Measurements from ENCODE around the gene PHF10.
A peak's percentile ranks its signal among the peaks of the same experiment; 100 is the strongest.

PHF10 gene

GRCh38 chr6:169719117-169719516, 5.2 kb downstream of the PHF10 start:
- Mint-ChIP-seq H3K9me3 (no peaks in the 10 kb centered on the region), H3K27me3 (ENCODE audit: low read depth) (no peaks in the 10 kb centered on the region), H3K36me3 (ENCODE audit: low read depth) (peaks cover 38% of the 10 kb centered on the region), H3K4me1 (peaks cover 29% of the 10 kb centered on the region), H3K27ac (no peak overlapping the region), H3K4me3 (no peak overlapping the region)
- no peak for TF ChIP-seq CTCF (IDR thresholded peaks at IDR 0.05; ENCODE audit: unreplicated experiment in 3 of 3)

DNA sequence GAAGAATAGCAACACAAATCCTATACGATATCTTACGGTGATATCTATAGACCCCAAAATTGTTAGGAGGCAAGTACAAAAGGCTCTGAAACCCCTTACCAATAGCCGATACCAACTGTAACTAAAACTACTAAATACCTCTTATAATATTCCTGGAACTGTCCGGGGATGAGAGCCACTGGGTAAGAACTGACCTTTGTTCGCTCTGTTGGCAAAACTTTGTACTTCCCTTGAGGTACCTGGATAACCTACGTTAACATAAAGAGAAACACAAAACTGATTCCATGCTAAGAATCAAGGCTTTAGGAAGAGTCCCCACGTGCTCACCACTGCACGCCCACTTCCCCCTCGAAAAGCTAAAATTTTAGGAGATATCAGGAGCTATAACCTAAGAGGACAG, 9.7 kb downstream of the PHF10 start:
- Mint-ChIP-seq H3K36me3 (ENCODE audit: low read depth) (peaks cover 62% of the 10 kb centered on the region), H3K4me1 (no peaks in the 10 kb centered on the region), H3K4me3 (no peak overlapping the region), H3K9me3 (no peaks in the 10 kb centered on the region), H3K27ac (no peak overlapping the region), H3K27me3 (ENCODE audit: low read depth) (no peaks in the 10 kb centered on the region)
- no peak for TF ChIP-seq CTCF (IDR thresholded peaks at IDR 0.05; ENCODE audit: unreplicated experiment in 3 of 3)

GRCh38 chr6:169714178-169714577, 10.1 kb downstream of the PHF10 start:
- Mint-ChIP-seq H3K9me3 (no peaks in the 10 kb centered on the region), H3K4me1 (no peaks in the 10 kb centered on the region), H3K27ac (no peak overlapping the region), H3K27me3 (ENCODE audit: low read depth) (no peaks in the 10 kb centered on the region), H3K4me3 (no peak overlapping the region), H3K36me3 (ENCODE audit: low read depth) (peaks cover 60% of the 10 kb centered on the region)
- no peak for TF ChIP-seq CTCF (IDR thresholded peaks at IDR 0.05; ENCODE audit: unreplicated experiment in 3 of 3)

GRCh38 chr6:169710009-169710408, 14.3 kb downstream of the PHF10 start:
- Mint-ChIP-seq H3K4me3 (no peak overlapping the region), H3K36me3 (ENCODE audit: low read depth) (peaks cover 50% of the 10 kb centered on the region), H3K27me3 (ENCODE audit: low read depth) (no peaks in the 10 kb centered on the region)

DNA sequence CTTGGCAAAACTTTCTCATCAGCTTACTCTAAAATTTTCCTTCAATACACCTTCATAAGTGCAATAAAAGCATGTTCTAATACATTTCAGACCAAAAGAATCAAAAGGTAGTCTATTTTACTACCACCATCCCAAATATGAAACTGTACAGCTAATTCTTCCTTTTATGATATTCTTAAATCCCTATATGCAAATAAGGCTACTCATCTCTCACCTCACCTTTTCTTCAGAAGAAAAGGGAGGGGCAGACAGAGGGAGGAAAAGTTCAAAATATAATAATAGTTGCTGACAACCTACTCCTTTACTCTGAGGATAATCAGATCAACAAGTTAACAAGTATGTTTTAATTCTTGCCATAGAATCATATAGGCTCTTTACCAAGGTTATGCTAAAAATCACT, 15.0 kb downstream of the PHF10 start:
- peaks cover 21% of the 10 kb centered on the region for H3K4me1 Mint-ChIP-seq
- no peak overlapping the region for H3K4me3 Mint-ChIP-seq
- no peaks in the 10 kb centered on the region for H3K9me3 Mint-ChIP-seq
- H3K27ac Mint-ChIP-seq: peak overlapping the region in 1 of 3 experiments; percentile 33
- peaks cover 45% of the 10 kb centered on the region for H3K36me3 Mint-ChIP-seq (ENCODE audit: low read depth)
- no peaks in the 10 kb centered on the region for H3K27me3 Mint-ChIP-seq (ENCODE audit: low read depth)
- TF ChIP-seq CTCF (IDR thresholded peaks at IDR 0.05; ENCODE audit: unreplicated experiment in 3 of 3): no peak

More at GRCh38 chr6:169710009-169710408, 14.3 kb downstream of the PHF10 start:
- Mint-ChIP-seq H3K9me3 (no peaks in the 10 kb centered on the region), H3K27ac (peak overlapping the region in 1 of 3 experiments; percentile 4), H3K4me1 (peaks cover 17% of the 10 kb centered on the region)
- TF ChIP-seq CTCF (IDR thresholded peaks at IDR 0.05; ENCODE audit: unreplicated experiment in 3 of 3): no peak

DNA sequence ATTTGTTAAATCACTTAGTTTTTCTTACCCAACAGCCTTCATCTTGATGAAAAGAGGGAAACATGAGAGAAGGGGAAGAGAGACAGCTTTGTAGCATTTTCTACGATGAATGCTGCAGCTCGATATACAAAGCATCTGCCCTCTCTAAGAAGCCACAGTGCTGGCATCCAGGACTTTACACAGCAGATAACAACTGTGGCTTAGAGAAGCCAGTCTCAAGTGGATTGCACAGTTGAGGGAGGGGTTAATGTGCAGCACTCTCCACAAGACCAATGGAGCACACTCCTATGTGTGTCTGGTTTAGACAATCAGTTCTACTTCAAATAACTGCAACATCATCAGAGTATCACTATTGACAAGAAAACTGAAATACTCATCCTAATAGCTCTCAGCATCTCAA, 16.5 kb downstream of the PHF10 start:
- Mint-ChIP-seq H3K27ac (no peak overlapping the region), H3K9me3 (no peaks in the 10 kb centered on the region), H3K4me3 (no peak overlapping the region), H3K36me3 (ENCODE audit: low read depth) (peaks cover 38% of the 10 kb centered on the region), H3K4me1 (peaks cover 34% of the 10 kb centered on the region), H3K27me3 (ENCODE audit: low read depth) (no peaks in the 10 kb centered on the region)
- TF ChIP-seq CTCF (IDR thresholded peaks at IDR 0.05; ENCODE audit: unreplicated experiment in 3 of 3): no peak

Measured in nephron (organoid).